Right atrium auricular region (tissue), 2 donors: ENCODE measurements around the gene MYO18A. TPM values are rescaled to one million over a fixed set of nuclear protein-coding genes. Genes with fewer than 3 reads are reported as not detected.

Experiments
- DNase-seq: peaks from one replicate; pipeline ENCODE4 v3.0.0-alpha.2; 2019; ENCODE audit warnings: low spot score
- H3K27ac ChIP-seq, 2 donors: fragments of 200-600 bp; sonication (generic); 1 replicate in 1 of 2; 2 replicates in 1 of 2; pipeline ENCODE4 v1.5.1; 2016 to 2019
- H3K27me3 ChIP-seq, 2 donors: fragments of 200-600 bp; sonication (generic); one replicate each; pipeline versions ENCODE4 v1.5.1 to v1.6.0; 2017 to 2019
- H3K36me3 ChIP-seq: fragments of 200-600 bp; sonication (generic); one replicate; pipeline ENCODE4 v1.5.1; 2016
- H3K4me1 ChIP-seq, 2 donors: fragments of 200-600 bp; sonication (generic); one replicate each; pipeline versions ENCODE4 v1.5.1 to v1.6.0; 2017 to 2019
- H3K4me3 ChIP-seq, 2 donors: fragments of 200-600 bp; sonication (generic); 1 replicate in 1 of 2; 2 replicates in 1 of 2; pipeline ENCODE4 v1.5.1; 2017 to 2019; ENCODE audit warnings: mild to moderate bottlenecking in 1 of 2, moderate library complexity in 1 of 2
- H3K9me3 ChIP-seq, 2 donors: fragments of 200-600 bp; sonication (generic); one replicate each; pipeline ENCODE4 v1.5.1; 2019
- total RNA-seq, 2 donors: library from RNA; depleted of rRNA; stranded (reverse); fragments of >200 nt; gene quantifications; one replicate each; pipeline ENCODE4 v1.1.0, GENCODE V29; 2016
- TF ChIP-seq, protein P1 (sequence below), 2 donors: fragments of 200-600 bp; sonication (generic); IDR thresholded peaks; one replicate each; pipeline ENCODE4 v1.5.1; 2019; ENCODE audit warnings: antibody characterized with exemption in 2 of 2

Gene MYO18A
- total RNA-seq, 2 donors from 2014 or later, result 159 to 219 TPM

- Histone ChIP-seq H3K27ac (no peak overlapping the region), H3K4me3 (no peak overlapping the region), H3K27me3 (no peaks in the 10 kb centered on the region), H3K36me3 (peaks cover 17% of the 10 kb centered on the region), H3K9me3 (no peaks in the 10 kb centered on the region), H3K4me1 (peaks cover 0 to 41% of the 10 kb centered on the region in 2 donors)
- TF ChIP-seq, protein P1, sequence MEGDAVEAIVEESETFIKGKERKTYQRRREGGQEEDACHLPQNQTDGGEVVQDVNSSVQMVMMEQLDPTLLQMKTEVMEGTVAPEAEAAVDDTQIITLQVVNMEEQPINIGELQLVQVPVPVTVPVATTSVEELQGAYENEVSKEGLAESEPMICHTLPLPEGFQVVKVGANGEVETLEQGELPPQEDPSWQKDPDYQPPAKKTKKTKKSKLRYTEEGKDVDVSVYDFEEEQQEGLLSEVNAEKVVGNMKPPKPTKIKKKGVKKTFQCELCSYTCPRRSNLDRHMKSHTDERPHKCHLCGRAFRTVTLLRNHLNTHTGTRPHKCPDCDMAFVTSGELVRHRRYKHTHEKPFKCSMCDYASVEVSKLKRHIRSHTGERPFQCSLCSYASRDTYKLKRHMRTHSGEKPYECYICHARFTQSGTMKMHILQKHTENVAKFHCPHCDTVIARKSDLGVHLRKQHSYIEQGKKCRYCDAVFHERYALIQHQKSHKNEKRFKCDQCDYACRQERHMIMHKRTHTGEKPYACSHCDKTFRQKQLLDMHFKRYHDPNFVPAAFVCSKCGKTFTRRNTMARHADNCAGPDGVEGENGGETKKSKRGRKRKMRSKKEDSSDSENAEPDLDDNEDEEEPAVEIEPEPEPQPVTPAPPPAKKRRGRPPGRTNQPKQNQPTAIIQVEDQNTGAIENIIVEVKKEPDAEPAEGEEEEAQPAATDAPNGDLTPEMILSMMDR (IDR thresholded peaks at IDR 0.05), result no peak
- DNase-seq, result no peak
Observed at GRCh38 chr17:29162909-29163341, 17.3 kb downstream of the MYO18A start.

GRCh38 chr17:29162082-29162908 lies 17.9 kb downstream of the MYO18A start:
- Histone ChIP-seq H3K27me3 (no peaks in the 10 kb centered on the region), H3K36me3 (peaks cover 17% of the 10 kb centered on the region), H3K4me1 (peaks cover 0 to 41% of the 10 kb centered on the region in 2 donors), H3K27ac (no peak overlapping the region), H3K4me3 (no peak overlapping the region), H3K9me3 (no peaks in the 10 kb centered on the region)
- TF ChIP-seq, protein P1 (IDR thresholded peaks at IDR 0.05), result no peak
- DNase-seq, result no peak

GRCh38 chr17:29160253-29160652 lies 19.9 kb downstream of the MYO18A start:
- Histone ChIP-seq H3K36me3 (peaks cover 3% of the 10 kb centered on the region), H3K27ac (no peak overlapping the region), H3K27me3 (no peaks in the 10 kb centered on the region), H3K9me3 (no peaks in the 10 kb centered on the region), H3K4me3 (no peak overlapping the region), H3K4me1 (peaks cover 0 to 61% of the 10 kb centered on the region in 2 donors)
- TF ChIP-seq, protein P1 (IDR thresholded peaks at IDR 0.05), result no peak
- DNase-seq, result no peak

GRCh38 chr17:29159306-29159860 lies 20.8 kb downstream of the MYO18A start:
- DNase-seq, result no peak
- TF ChIP-seq, protein P1 (IDR thresholded peaks at IDR 0.05), result no peak
- H3K9me3 ChIP-seq, result no peaks in the 10 kb centered on the region
- no peaks in the 10 kb centered on the region for H3K36me3 ChIP-seq
- peaks cover 0 to 70% of the 10 kb centered on the region in 2 donors for H3K4me1 ChIP-seq
- H3K4me3 ChIP-seq, result no peak overlapping the region
- no peak overlapping the region for H3K27ac ChIP-seq
- H3K27me3 ChIP-seq, result no peaks in the 10 kb centered on the region

DNA sequence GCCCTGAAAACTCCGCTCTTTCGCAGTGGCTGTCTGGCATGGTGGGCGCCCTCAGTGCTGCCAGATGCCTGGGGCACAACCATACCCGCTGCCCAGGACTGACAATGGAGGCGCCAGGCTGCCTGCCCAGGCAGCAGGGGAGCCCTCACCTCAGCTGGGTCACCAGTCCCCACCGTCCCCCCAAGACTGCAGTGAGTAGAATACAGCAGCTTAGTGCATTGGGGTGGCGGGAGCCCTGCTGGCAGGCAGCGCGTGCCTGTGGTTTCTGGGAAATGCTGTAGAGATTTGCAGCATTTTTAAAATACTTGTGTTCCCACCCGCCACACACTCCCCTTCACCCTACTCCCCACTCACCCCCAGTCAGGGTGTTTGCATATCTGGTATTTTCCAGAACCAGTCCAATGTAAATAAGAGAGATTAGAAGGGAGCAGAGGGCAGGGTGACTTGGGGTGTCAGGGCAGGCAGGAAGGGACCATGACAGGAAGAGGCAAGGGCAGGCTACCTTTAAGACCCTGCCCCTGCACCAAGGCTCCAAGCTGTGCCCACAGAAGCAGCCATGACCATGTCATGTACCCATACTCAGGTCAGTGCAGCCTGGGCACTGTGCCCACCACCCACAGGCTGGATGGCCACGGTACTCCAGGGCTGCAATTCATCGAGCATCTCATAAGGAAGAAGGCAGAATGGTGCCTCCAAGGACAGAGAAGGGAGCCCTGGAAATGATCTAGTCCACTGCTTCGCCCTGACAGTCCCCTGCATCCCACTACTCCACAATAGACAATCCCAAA lies 21.5 kb downstream of the MYO18A start:
- H3K27me3 ChIP-seq, result no peaks in the 10 kb centered on the region
- H3K36me3 ChIP-seq, result no peaks in the 10 kb centered on the region
- peaks cover 0 to 74% of the 10 kb centered on the region in 2 donors for H3K4me1 ChIP-seq
- TF ChIP-seq, protein P1 (IDR thresholded peaks at IDR 0.05), result no peak
- DNase-seq, result no peak
- no peaks in the 10 kb centered on the region for H3K9me3 ChIP-seq
- H3K4me3 ChIP-seq, result no peak overlapping the region
- H3K27ac ChIP-seq, result no peak overlapping the region
